ENCODE results near the gene RSBN1L. TPM values are rescaled to one million over a fixed set of nuclear protein-coding genes. Genes with fewer than 3 reads are reported as not detected.
A peak's percentile ranks its signal among the peaks of the same experiment; 100 is the strongest.

RSBN1L gene
- total and polyA plus RNA-seq, 12 donors: 7.9 to 21.3 (median 13.1) TPM

GRCh38 chr7:77798394-77799077 is 102.3 kb downstream of the RSBN1L start, which contains the start of the genes PHTF2 and TMEM60:
PHTF2 (plus strand) TSS chr7:77798773.
TMEM60 (minus strand) TSS chr7:77798434; CDS start chr7:77794373, 4,061 bp downstream.
- peak; percentile 99 to 100 (median 99) for DNase-seq
- TF ChIP-seq CTCF (IDR thresholded peaks at IDR 0.05) (peak in 5 of 6 experiments; percentile 41 to 61 (median 47)), POLR2A (IDR thresholded peaks at IDR 0.05) (peak; percentile 72 to 92)
- Histone ChIP-seq H3K27me3 (no peaks in the 10 kb centered on the region), H3K9me3 (replicated peaks in 1 of 3) (no peaks in the 10 kb centered on the region), H3K4me1 (replicated peaks in 1 of 2) (peaks cover 11 to 21% of the 10 kb centered on the region in 2 donors), H3K4me3 (peak within 1 kb of the TSS; percentile 53 to 100 (median 87)), H3K36me3 (replicated peaks in 1 of 2) (no peaks in the 10 kb centered on the region), H3K27ac (peak within 1 kb of the TSS; percentile 43 to 94 (median 83))
- intact Hi-C loops (cut with DNase I): no loop called here
- 0 to 1% (median 0%) methylated on average over 19 to 61 of the region's 61 CpGs for WGBS, 4 donors

GRCh38 chr7:77799078-77799964 is 103.1 kb downstream of the RSBN1L start:
- Histone ChIP-seq H3K27ac (peak overlapping the region; percentile 43 to 89 (median 56)), H3K27me3 (no peaks in the 10 kb centered on the region), H3K4me3 (peak overlapping the region; percentile 27 to 92 (median 78)), H3K36me3 (replicated peaks in 1 of 2) (no peaks in the 10 kb centered on the region), H3K4me1 (replicated peaks in 1 of 2) (peaks cover 11 to 21% of the 10 kb centered on the region in 2 donors), H3K9me3 (replicated peaks in 1 of 3) (no peaks in the 10 kb centered on the region)
- 1 to 4% (median 2%) methylated on average over 13 to 55 of the region's 55 CpGs for WGBS, 4 donors
- intact Hi-C loops (cut with DNase I): no loop called here
- peak; percentile 21 to 61 (median 39) for DNase-seq
- TF ChIP-seq CTCF (IDR thresholded peaks at IDR 0.05): peak in 1 of 6 experiments; percentile 5
- no peak for TF ChIP-seq POLR2A (IDR thresholded peaks at IDR 0.05)

- Histone ChIP-seq H3K4me3 (peak overlapping the region in 1 of 4 donors; percentile 74), H3K9me3 (replicated peaks in 1 of 3) (no peaks in the 10 kb centered on the region), H3K27ac (no peak overlapping the region), H3K4me1 (replicated peaks in 1 of 2) (peaks cover 11 to 21% of the 10 kb centered on the region in 2 donors), H3K36me3 (replicated peaks in 1 of 2) (no peaks in the 10 kb centered on the region), H3K27me3 (no peaks in the 10 kb centered on the region)
- WGBS, 4 donors: 57 to 82% (median 65%) methylated on average over 4 of the region's 4 CpGs
- TF ChIP-seq POLR2A (IDR thresholded peaks at IDR 0.05) (no peak), CTCF (IDR thresholded peaks at IDR 0.05) (no peak)
- no peak for DNase-seq
- intact Hi-C loops (cut with DNase I): no loop called here
These were observed 103.9 kb downstream of the RSBN1L start for GRCh38 chr7:77800158-77800557.

GRCh38 chr7:77800730-77801129 is 104.5 kb downstream of the RSBN1L start:
- Histone ChIP-seq H3K27me3 (no peaks in the 10 kb centered on the region), H3K27ac (no peak overlapping the region), H3K36me3 (replicated peaks in 1 of 2) (no peaks in the 10 kb centered on the region), H3K4me3 (no peak overlapping the region), H3K9me3 (replicated peaks in 1 of 3) (no peaks in the 10 kb centered on the region), H3K4me1 (replicated peaks in 1 of 2) (peaks cover 11 to 21% of the 10 kb centered on the region in 2 donors)
- WGBS, 4 donors: 92 to 98% (median 94%) methylated on average over 2 of the region's 2 CpGs
- intact Hi-C loops (cut with DNase I): no loop called here
- TF ChIP-seq CTCF (IDR thresholded peaks at IDR 0.05) (no peak), POLR2A (IDR thresholded peaks at IDR 0.05) (no peak)
- no peak for DNase-seq
